ENCODE measurements around the gene DSCAM. TPM values are rescaled to one million over a fixed set of nuclear protein-coding genes. Genes with fewer than 3 reads are reported as not detected.

DSCAM gene
- total RNA-seq, 4 donors from 2014 or later, result under 0.01 to 0.44 TPM; not detected in 2

DNA sequence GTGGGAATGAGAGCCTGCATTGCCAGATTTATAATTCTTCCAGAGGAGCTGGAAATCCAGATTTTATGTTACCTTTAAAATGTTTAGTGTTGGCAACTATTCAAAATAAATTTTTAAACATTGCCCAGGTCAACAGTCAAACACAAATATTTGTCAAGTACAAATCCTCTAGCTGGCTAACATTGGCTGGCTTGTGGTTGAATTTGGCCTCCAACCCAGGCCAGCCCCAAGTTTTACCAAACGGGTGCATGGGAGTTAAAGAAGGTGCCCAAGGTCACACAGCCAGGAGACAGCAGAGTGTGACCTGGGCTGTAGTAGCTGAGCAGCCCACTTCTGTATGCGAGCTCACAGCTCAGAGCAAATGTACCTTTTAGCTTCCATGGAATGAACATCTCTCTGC lies 240.6 kb downstream of the DSCAM start:
- H3K9me3 ChIP-seq, result peaks cover 0 to 13% (median 0%) of the 10 kb centered on the region in 4 donors
- H3K27ac ChIP-seq, result no peak overlapping the region
- no peaks in the 10 kb centered on the region for H3K36me3 ChIP-seq
- no peaks in the 10 kb centered on the region for H3K27me3 ChIP-seq
- WGBS, 2 donors, result 66 to 74% methylated on average over 2 of the region's 2 CpGs
- H3K4me3 ChIP-seq, result no peak overlapping the region
- DNase-seq (ENCODE audit: low spot score in 2 of 2), result no peak
- H3K4me1 ChIP-seq, result no peaks in the 10 kb centered on the region
- TF ChIP-seq, protein P1, sequence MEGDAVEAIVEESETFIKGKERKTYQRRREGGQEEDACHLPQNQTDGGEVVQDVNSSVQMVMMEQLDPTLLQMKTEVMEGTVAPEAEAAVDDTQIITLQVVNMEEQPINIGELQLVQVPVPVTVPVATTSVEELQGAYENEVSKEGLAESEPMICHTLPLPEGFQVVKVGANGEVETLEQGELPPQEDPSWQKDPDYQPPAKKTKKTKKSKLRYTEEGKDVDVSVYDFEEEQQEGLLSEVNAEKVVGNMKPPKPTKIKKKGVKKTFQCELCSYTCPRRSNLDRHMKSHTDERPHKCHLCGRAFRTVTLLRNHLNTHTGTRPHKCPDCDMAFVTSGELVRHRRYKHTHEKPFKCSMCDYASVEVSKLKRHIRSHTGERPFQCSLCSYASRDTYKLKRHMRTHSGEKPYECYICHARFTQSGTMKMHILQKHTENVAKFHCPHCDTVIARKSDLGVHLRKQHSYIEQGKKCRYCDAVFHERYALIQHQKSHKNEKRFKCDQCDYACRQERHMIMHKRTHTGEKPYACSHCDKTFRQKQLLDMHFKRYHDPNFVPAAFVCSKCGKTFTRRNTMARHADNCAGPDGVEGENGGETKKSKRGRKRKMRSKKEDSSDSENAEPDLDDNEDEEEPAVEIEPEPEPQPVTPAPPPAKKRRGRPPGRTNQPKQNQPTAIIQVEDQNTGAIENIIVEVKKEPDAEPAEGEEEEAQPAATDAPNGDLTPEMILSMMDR (IDR thresholded peaks at IDR 0.05), result no peak
- TF ChIP-seq EP300 (IDR thresholded peaks at IDR 0.05) (no peak), POLR2A (IDR thresholded peaks at IDR 0.05) (no peak)

DNA sequence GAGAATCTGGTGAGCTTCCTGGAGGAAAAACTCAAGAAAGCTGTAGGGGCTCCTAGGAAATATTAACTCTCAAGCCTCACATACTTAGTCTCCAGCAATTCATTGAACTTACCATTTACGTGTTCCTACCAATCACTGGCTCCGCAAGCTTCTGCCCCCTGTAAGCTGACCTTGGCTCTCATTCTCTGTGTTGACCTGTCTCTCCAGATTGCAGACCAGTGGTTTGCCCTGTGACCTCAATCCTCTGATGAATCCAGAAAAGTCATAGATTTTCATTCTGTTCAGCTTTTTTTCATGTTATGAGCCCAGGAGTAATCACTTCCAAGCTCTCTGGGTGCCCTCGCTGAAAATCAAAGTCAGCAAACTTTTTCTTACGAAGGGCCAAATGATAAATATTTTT lies 241.9 kb downstream of the DSCAM start:
- Histone ChIP-seq H3K27ac (no peak overlapping the region), H3K4me1 (no peaks in the 10 kb centered on the region), H3K27me3 (no peaks in the 10 kb centered on the region), H3K4me3 (no peak overlapping the region), H3K9me3 (peaks cover 0 to 13% (median 0%) of the 10 kb centered on the region in 4 donors), H3K36me3 (no peaks in the 10 kb centered on the region)
- no peak for TF ChIP-seq EP300 (IDR thresholded peaks at IDR 0.05)
- WGBS, 2 donors, result 93 to 96% methylated on average over 4 of the region's 4 CpGs
- no peak for DNase-seq (ENCODE audit: low spot score in 2 of 2)

DNA sequence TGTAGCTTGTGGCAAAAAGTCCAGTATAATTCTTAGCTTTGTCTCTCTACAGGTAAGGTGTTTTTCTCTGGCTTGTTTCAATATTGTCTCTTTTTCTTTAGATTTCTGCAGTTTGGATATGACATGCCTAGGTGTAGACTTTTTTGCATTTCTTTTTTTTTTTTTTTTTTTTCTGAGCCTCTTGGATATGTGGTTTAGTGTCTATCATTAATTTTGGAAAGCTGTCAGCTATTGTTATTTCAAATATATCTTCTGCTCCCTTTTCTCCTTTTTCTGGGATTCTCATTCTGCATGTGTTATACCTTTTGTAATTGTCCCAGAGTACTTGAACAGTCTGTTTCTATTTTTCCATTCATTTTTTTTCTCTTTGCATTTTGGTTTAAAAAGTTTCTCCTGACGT lies 243.2 kb downstream of the DSCAM start:
- WGBS, 2 donors, result 38 to 81% methylated on average over 1 of the region's 1 CpG
- TF ChIP-seq EP300 (IDR thresholded peaks at IDR 0.05), result no peak
- TF ChIP-seq POLR2A (IDR thresholded peaks at IDR 0.05), result no peak
- TF ChIP-seq, protein P1 (IDR thresholded peaks at IDR 0.05), result no peak
- H3K27me3 ChIP-seq, result no peaks in the 10 kb centered on the region
- no peak overlapping the region for H3K27ac ChIP-seq
- H3K4me1 ChIP-seq, result no peaks in the 10 kb centered on the region
- no peak overlapping the region for H3K4me3 ChIP-seq
- DNase-seq (ENCODE audit: low spot score in 2 of 2), result no peak
- H3K9me3 ChIP-seq, result peaks cover 0 to 13% (median 0%) of the 10 kb centered on the region in 4 donors
- no peaks in the 10 kb centered on the region for H3K36me3 ChIP-seq

DNA sequence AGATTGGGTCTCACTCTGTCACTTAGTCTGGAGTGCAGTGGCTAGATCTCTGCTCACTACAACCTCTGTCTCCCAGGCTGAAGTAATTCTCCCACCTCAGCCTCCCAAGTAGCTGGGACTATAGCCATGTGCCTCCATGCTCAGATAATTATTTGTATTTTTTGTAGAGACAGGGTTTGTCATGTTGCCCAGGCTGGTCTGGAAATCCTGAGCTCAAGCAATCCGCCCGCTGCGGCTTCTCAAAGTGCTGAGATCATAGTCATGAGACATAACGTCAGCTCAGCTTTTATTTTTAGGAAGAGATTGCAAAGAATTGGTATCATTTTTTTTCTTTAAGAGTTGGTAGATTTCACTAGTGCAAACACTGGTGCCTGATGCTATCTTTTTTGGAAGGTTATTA lies 244.9 kb downstream of the DSCAM start:
- DNase-seq (ENCODE audit: low spot score in 2 of 2), result no peak
- TF ChIP-seq POLR2A (IDR thresholded peaks at IDR 0.05) (no peak), EP300 (IDR thresholded peaks at IDR 0.05) (no peak)
- TF ChIP-seq, protein P1 (IDR thresholded peaks at IDR 0.05), result no peak
- no peaks in the 10 kb centered on the region for H3K4me1 ChIP-seq
- H3K4me3 ChIP-seq, result no peak overlapping the region
- WGBS, 2 donors, result 77 to 84% methylated on average over 4 of the region's 4 CpGs
- no peaks in the 10 kb centered on the region for H3K36me3 ChIP-seq
- peaks cover 0 to 13% (median 0%) of the 10 kb centered on the region in 4 donors for H3K9me3 ChIP-seq
- no peak overlapping the region for H3K27ac ChIP-seq
- H3K27me3 ChIP-seq, result no peaks in the 10 kb centered on the region

DNA sequence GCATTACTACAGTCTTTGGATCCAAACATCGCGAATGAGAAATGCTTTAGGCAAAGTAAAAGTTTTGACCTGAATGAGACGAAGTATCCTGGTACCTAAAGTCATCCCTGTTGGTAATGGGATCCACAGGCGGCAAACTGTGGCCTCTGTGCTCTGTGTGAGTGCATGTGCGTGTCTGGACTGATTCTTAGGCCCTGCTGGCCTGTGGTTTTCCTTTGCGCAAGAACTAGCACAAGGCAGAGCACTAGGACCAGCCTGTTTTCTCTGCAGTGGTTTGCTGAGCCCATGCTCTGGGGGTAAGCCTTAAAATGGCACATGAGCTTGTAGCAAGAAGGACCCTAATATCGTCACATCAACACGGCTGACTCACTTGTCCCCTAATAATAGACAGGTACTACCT lies 251.2 kb downstream of the DSCAM start:
- DNase-seq (ENCODE audit: low spot score in 2 of 2), result no peak
- peaks cover 0 to 2% of the 10 kb centered on the region in 2 donors for H3K27me3 ChIP-seq
- no peak overlapping the region for H3K4me3 ChIP-seq
- no peaks in the 10 kb centered on the region for H3K36me3 ChIP-seq
- no peak overlapping the region for H3K27ac ChIP-seq
- TF ChIP-seq EP300 (IDR thresholded peaks at IDR 0.05) (no peak), POLR2A (IDR thresholded peaks at IDR 0.05) (no peak)
- no peaks in the 10 kb centered on the region for H3K4me1 ChIP-seq
- 91 to 92% methylated on average over 8 of the region's 8 CpGs for WGBS, 2 donors
- H3K9me3 ChIP-seq, result no peaks in the 10 kb centered on the region

DNA sequence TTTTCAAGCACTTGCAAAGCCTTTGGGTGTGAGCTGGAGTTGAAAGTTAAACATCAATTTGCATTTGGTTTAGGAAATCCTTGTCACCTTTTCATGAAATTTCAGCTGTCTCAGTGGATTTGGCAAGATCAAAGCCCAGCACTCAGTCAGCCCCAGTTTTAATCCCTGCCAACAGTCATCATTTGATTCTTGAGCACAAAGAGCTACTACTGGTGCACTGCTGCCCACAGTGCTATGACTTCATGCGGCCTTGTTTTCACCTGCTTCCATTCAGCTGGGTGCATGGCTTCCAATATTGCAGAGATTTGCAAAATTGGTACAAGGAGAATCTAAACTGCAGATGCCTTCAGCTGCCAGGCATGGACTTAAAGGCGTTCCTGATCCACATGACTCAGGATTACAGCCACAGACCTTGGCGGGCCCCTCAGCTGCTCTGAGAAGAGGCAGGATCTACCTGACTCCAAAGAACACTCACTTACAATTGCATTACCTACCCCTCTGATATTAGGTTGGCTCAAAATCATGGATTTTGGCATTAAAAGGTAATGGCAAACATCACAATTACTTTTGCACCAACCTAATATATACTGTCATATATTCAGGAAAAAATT lies 259.1 kb downstream of the DSCAM start:
- no peak overlapping the region for H3K27ac ChIP-seq
- DNase-seq (ENCODE audit: low spot score in 2 of 2), result no peak
- TF ChIP-seq EP300 (IDR thresholded peaks at IDR 0.05) (no peak), POLR2A (IDR thresholded peaks at IDR 0.05) (no peak)
- TF ChIP-seq, protein P1 (IDR thresholded peaks at IDR 0.05), result no peak
- peaks cover 0 to 2% of the 10 kb centered on the region in 2 donors for H3K27me3 ChIP-seq
- H3K4me3 ChIP-seq, result no peak overlapping the region
- H3K9me3 ChIP-seq, result no peaks in the 10 kb centered on the region
- no peaks in the 10 kb centered on the region for H3K36me3 ChIP-seq
- H3K4me1 ChIP-seq, result no peaks in the 10 kb centered on the region
- 73 to 89% methylated on average over 3 of the region's 3 CpGs for WGBS, 2 donors
